ENCODE data around the gene LRRC7.

GRCh38 chr1:70115315-70115714 lies 547.6 kb downstream of the LRRC7 start:
- TF ChIP-seq, protein P1, sequence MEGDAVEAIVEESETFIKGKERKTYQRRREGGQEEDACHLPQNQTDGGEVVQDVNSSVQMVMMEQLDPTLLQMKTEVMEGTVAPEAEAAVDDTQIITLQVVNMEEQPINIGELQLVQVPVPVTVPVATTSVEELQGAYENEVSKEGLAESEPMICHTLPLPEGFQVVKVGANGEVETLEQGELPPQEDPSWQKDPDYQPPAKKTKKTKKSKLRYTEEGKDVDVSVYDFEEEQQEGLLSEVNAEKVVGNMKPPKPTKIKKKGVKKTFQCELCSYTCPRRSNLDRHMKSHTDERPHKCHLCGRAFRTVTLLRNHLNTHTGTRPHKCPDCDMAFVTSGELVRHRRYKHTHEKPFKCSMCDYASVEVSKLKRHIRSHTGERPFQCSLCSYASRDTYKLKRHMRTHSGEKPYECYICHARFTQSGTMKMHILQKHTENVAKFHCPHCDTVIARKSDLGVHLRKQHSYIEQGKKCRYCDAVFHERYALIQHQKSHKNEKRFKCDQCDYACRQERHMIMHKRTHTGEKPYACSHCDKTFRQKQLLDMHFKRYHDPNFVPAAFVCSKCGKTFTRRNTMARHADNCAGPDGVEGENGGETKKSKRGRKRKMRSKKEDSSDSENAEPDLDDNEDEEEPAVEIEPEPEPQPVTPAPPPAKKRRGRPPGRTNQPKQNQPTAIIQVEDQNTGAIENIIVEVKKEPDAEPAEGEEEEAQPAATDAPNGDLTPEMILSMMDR (conservative IDR thresholded peaks at IDR 0.05; ENCODE audit: low read depth in 2 of 2), result no peak
- TF ChIP-seq EZH2 (IDR thresholded peaks at IDR 0.05; ENCODE audit: low read depth, unreplicated experiment) (no peak), STAT1 (IDR thresholded peaks at IDR 0.05; ENCODE audit: unreplicated experiment) (no peak), POLR2AphosphoS5 (IDR thresholded peaks at IDR 0.05; ENCODE audit: low read depth) (no peak)
